GM03348 (cell line): ENCODE measurements around the gene PARP1.
A peak's percentile ranks its signal among the peaks of the same experiment; 100 is the strongest.
"Not testable (repeated sequence)": the region's sequence is repeated elsewhere in the genome, so short reads cannot be mapped to it uniquely, and the experiment has no call there.

Source experiments
- DNase-seq: peaks from one replicate; pipeline ENCODE4 v3.0.0; 2012; ENCODE audit warnings: low spot score

The PARP1 gene

GRCh38 chr1:226407497-226408284 is at the start of gene PARP1:
TSS of gene PARP1 (minus strand) at chr1:226408093. CDS start at chr1:226407929, 164 bp downstream.
- DNase-seq: peak; percentile 99

GRCh38 chr1:226457307-226457712 is 49.4 kb upstream of the PARP1 start:
- no peak for DNase-seq

GRCh38 chr1:226455843-226456242 is 48.0 kb upstream of the PARP1 start:
- no peak for DNase-seq

- DNase-seq: no peak
These were observed 46.5 kb upstream of the PARP1 start for GRCh38 chr1:226454349-226454748.

GRCh38 chr1:226453015-226453704 is 45.3 kb upstream of the PARP1 start:
- DNase-seq: no peak

GRCh38 chr1:226450688-226451087 is 42.8 kb upstream of the PARP1 start:
- DNase-seq: no peak

GRCh38 chr1:226449823-226450222 is 41.9 kb upstream of the PARP1 start:
- no peak for DNase-seq

GRCh38 chr1:226447932-226448665 is 40.2 kb upstream of the PARP1 start:
- no peak for DNase-seq

- no peak for DNase-seq
These were observed 38.2 kb upstream of the PARP1 start for GRCh38 chr1:226446094-226446493.

GRCh38 chr1:226444901-226445300 is 37.0 kb upstream of the PARP1 start:
- no peak for DNase-seq

- DNase-seq: peak; percentile 36
These were observed 35.5 kb upstream of the PARP1 start for GRCh38 chr1:226443439-226443838.

GRCh38 chr1:226443033-226443432 is 35.1 kb upstream of the PARP1 start:
- no peak for DNase-seq

GRCh38 chr1:226441629-226442028 is 33.7 kb upstream of the PARP1 start:
- DNase-seq: no peak

- DNase-seq: no peak
These were observed 32.6 kb upstream of the PARP1 start for GRCh38 chr1:226440512-226440911.

- no peak for DNase-seq
These were observed 30.1 kb upstream of the PARP1 start for GRCh38 chr1:226438007-226438406.

- no peak for DNase-seq
These were observed 29.1 kb upstream of the PARP1 start for GRCh38 chr1:226436855-226437491.

GRCh38 chr1:226436472-226436854 is 28.6 kb upstream of the PARP1 start:
- no peak for DNase-seq

- DNase-seq: no peak
These were observed 25.4 kb upstream of the PARP1 start for GRCh38 chr1:226433341-226433720.

- DNase-seq: no peak
These were observed 24.9 kb upstream of the PARP1 start for GRCh38 chr1:226432586-226433340.

- not testable (repeated sequence) for DNase-seq
These were observed 24.0 kb upstream of the PARP1 start for GRCh38 chr1:226431898-226432297.

- no peak for DNase-seq
These were observed 22.2 kb upstream of the PARP1 start for GRCh38 chr1:226429858-226430715.
